Hepatocyte (in vitro differentiated cells): Measurements from ENCODE around the gene RDH5. TPM values are rescaled to one million over a fixed set of nuclear protein-coding genes. Genes with fewer than 3 reads are reported as not detected.

Experiments used
- DNase-seq: peaks from one replicate; pipeline ENCODE4 v3.0.0-alpha.2; 2016; ENCODE audit warnings: low spot score
- H2AFZ ChIP-seq: fragments of 200-600 bp; sonication (generic); 2 replicates; pipeline ENCODE4 v1.6.0; 2016; ENCODE audit warnings: antibody characterized with exemption, mild to moderate bottlenecking
- H3K27ac ChIP-seq: fragments of 200-600 bp; sonication (generic); 2 replicates; pipeline ENCODE4 v1.5.1; 2016; ENCODE audit warnings: mild to moderate bottlenecking
- H3K27me3 ChIP-seq: fragments of 200-600 bp; sonication (generic); 2 replicates; pipeline ENCODE4 v1.6.1; 2016
- H3K36me3 ChIP-seq: fragments of 200-600 bp; sonication (generic); replicated peaks from 2 replicates; pipeline ENCODE4 v1.5.1; 2016; ENCODE audit warnings: low read depth; ENCODE audit not compliant: insufficient read depth
- H3K4me1 ChIP-seq: fragments of 200-600 bp; sonication (generic); 2 replicates; pipeline ENCODE4 v1.5.1; 2016; ENCODE audit warnings: mild to moderate bottlenecking, moderate library complexity; ENCODE audit not compliant: insufficient read depth
- H3K4me2 ChIP-seq: fragments of 200-600 bp; sonication (generic); 2 replicates; pipeline ENCODE4 v1.6.0; 2016
- H3K4me3 ChIP-seq: fragments of 200-600 bp; sonication (generic); 2 replicates; pipeline ENCODE4 v1.5.1; 2016; ENCODE audit warnings: mild to moderate bottlenecking
- H3K79me2 ChIP-seq: fragments of 200-600 bp; sonication (generic); 2 replicates; pipeline ENCODE4 v1.6.0; 2017; ENCODE audit warnings: mild to moderate bottlenecking
- H3K9me2 ChIP-seq: fragments of 200-600 bp; sonication (generic); replicated peaks from 2 replicates; pipeline ENCODE4 v1.6.0; 2017; ENCODE audit warnings: mild to moderate bottlenecking; ENCODE audit not compliant: insufficient read depth
- H3K9me3 ChIP-seq: fragments of 200-600 bp; sonication (generic); 2 replicates; pipeline ENCODE4 v1.5.1; 2016; ENCODE audit warnings: low read depth, mild to moderate bottlenecking
- H4K20me1 ChIP-seq: fragments of 200-600 bp; sonication (generic); 2 replicates; pipeline ENCODE4 v1.6.0; 2016; ENCODE audit warnings: mild to moderate bottlenecking; ENCODE audit not compliant: insufficient read depth, poor library complexity, severe bottlenecking
- EZH2 ChIP-seq: fragments of 200-600 bp; sonication (generic); IDR thresholded peaks from 2 replicates; pipeline ENCODE4 v1.6.1; 2016; ENCODE audit warnings: antibody characterized with exemption, mild to moderate bottlenecking, borderline replicate concordance
- EZH2phosphoT487 ChIP-seq: fragments of 200-600 bp; sonication (generic); IDR thresholded peaks from one replicate; pipeline ENCODE4 v1.6.1; 2018; ENCODE audit warnings: antibody characterized with exemption, mild to moderate bottlenecking, low read depth, moderate library complexity; ENCODE audit not compliant: unreplicated experiment, severe bottlenecking
- WGBS: methylation state at CpG from one replicate; pipeline ENCODE4 v1.1.6; 2016; ENCODE audit warnings: low lambda C conversion rate; ENCODE audit errors: missing lambda C conversion rate; 5-methylcytosine and 5-hydroxymethylcytosine counted together
- polyA plus RNA-seq: library from polyadenylated mRNA; unstranded; fragments of >200 nt; fragmentation: Nextera tagmentation; extraction: Ambion mirVana; gene quantifications from 2 replicates; pipeline ENCODE4 v1.2.1, GENCODE V29; 2016
- total RNA-seq: library from RNA; depleted of rRNA; stranded (reverse); fragments of >200 nt; gene quantifications from 2 replicates; pipeline ENCODE4 v1.2.3, GENCODE V29; 2014
- TF ChIP-seq, protein P1 (sequence below): fragments of 200-600 bp; sonication (generic); IDR thresholded peaks from 2 replicates; pipeline ENCODE4 v1.5.1; 2016; ENCODE audit warnings: antibody characterized with exemption, mild to moderate bottlenecking; ENCODE audit not compliant: poor library complexity

The RDH5 gene
- total and polyA plus RNA-seq, 2 experiments from 2014 or later = 36.2 to 43.7 TPM

- no peaks in the 10 kb centered on the region for H3K27me3 ChIP-seq
- H3K4me1 ChIP-seq = no peaks in the 10 kb centered on the region
- H4K20me1 ChIP-seq = no peaks in the 10 kb centered on the region
- 81% methylated on average over 11 of the region's 13 CpGs for WGBS
- H3K9me3 ChIP-seq = no peaks in the 10 kb centered on the region
- peak overlapping the region; percentile 50 for H2AFZ ChIP-seq
- H3K36me3 ChIP-seq = no peaks in the 10 kb centered on the region
- H3K4me3 ChIP-seq = peak overlapping the region; percentile 26
- peak overlapping the region; percentile 71 for H3K27ac ChIP-seq
- peaks cover 12% of the 10 kb centered on the region for H3K79me2 ChIP-seq
- TF ChIP-seq EZH2 = no peak
- TF ChIP-seq, protein P1, sequence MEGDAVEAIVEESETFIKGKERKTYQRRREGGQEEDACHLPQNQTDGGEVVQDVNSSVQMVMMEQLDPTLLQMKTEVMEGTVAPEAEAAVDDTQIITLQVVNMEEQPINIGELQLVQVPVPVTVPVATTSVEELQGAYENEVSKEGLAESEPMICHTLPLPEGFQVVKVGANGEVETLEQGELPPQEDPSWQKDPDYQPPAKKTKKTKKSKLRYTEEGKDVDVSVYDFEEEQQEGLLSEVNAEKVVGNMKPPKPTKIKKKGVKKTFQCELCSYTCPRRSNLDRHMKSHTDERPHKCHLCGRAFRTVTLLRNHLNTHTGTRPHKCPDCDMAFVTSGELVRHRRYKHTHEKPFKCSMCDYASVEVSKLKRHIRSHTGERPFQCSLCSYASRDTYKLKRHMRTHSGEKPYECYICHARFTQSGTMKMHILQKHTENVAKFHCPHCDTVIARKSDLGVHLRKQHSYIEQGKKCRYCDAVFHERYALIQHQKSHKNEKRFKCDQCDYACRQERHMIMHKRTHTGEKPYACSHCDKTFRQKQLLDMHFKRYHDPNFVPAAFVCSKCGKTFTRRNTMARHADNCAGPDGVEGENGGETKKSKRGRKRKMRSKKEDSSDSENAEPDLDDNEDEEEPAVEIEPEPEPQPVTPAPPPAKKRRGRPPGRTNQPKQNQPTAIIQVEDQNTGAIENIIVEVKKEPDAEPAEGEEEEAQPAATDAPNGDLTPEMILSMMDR = no peak
- TF ChIP-seq EZH2phosphoT487 = no peak
- no peak for DNase-seq
- peak overlapping the region; percentile 77 for H3K4me2 ChIP-seq
- no peaks in the 10 kb centered on the region for H3K9me2 ChIP-seq
Observed at GRCh38 chr12:55682087-55682796, 38.0 kb upstream of the RDH5 start.

DNA sequence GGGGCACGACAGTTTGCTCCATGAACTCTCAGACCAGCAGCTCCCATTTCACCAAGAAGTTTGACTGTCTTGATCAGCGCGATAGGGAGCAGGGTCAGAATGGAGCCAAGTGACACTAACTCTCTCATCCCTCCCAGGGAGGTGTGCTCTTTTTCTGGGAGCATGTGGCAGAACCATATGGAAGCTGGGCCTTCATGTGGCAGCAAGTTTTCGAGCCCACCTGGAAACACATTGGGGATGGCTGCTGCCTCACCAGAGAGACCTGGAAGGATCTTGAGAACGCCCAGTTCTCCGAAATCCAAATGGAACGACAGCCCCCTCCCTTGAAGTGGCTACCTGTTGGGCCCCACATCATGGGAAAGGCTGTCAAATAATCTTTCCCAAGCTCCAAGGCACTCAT, 36.5 kb upstream of the RDH5 start:
- 88% methylated on average over 7 of the region's 7 CpGs for WGBS
- H3K4me2 ChIP-seq = peak overlapping the region; percentile 77

GRCh38 chr12:55684761-55685370, 35.3 kb upstream of the RDH5 start:
- no peak overlapping the region for H3K4me3 ChIP-seq
- no peaks in the 10 kb centered on the region for H3K9me2 ChIP-seq
- H3K9me3 ChIP-seq = no peaks in the 10 kb centered on the region
- TF ChIP-seq EZH2phosphoT487 (no peak), EZH2 (no peak)
- TF ChIP-seq, protein P1 = no peak
- no peak overlapping the region for H3K27ac ChIP-seq
- H3K4me2 ChIP-seq = no peak overlapping the region
- H3K4me1 ChIP-seq = no peaks in the 10 kb centered on the region
- no peak overlapping the region for H2AFZ ChIP-seq
- no peaks in the 10 kb centered on the region for H4K20me1 ChIP-seq
- H3K27me3 ChIP-seq = no peaks in the 10 kb centered on the region
- DNase-seq = no peak
- H3K36me3 ChIP-seq = no peaks in the 10 kb centered on the region
- peaks cover 12% of the 10 kb centered on the region for H3K79me2 ChIP-seq
- WGBS = 94% methylated on average over 19 of the region's 20 CpGs

More for the DNA sequence above, 36.5 kb upstream of the RDH5 start:
- Histone ChIP-seq H3K27ac (no peak overlapping the region), H3K27me3 (no peaks in the 10 kb centered on the region), H3K9me2 (no peaks in the 10 kb centered on the region), H3K36me3 (no peaks in the 10 kb centered on the region), H3K4me3 (no peak overlapping the region), H3K4me1 (no peaks in the 10 kb centered on the region), H2AFZ (no peak overlapping the region), H3K9me3 (no peaks in the 10 kb centered on the region), H3K79me2 (peaks cover 12% of the 10 kb centered on the region), H4K20me1 (no peaks in the 10 kb centered on the region)
- no peak for DNase-seq
- TF ChIP-seq EZH2 (no peak), EZH2phosphoT487 (no peak)
- TF ChIP-seq, protein P1 = no peak
